DND-41 (cell line): ENCODE measurements around the gene PACS2.

Source experiments
- ATAC-seq: fragments of 200-7000 bp; cut with Tn5 transposase; 3 replicates; pipeline ENCODE4 v1.9.1; 2021; ENCODE audit warnings: low read depth; ENCODE audit not compliant: insufficient read depth
- DNase-seq: peaks from one replicate; pipeline ENCODE4 v3.0.0-alpha.2; 2020
- H2AFZ ChIP-seq: 2 replicates; pipeline ENCODE4 v1.6.0; 2012; ENCODE audit warnings: low read depth, low read length
- H3K27ac ChIP-seq: 2 replicates; pipeline ENCODE4 v1.5.1; 2012; ENCODE audit warnings: low read length, inconsistent platforms
- H3K27me3 ChIP-seq: fragments of 200-600 bp; sonication (generic); 2 replicates; pipeline ENCODE4 v1.6.0; 2012; ENCODE audit warnings: low read length, mild to moderate bottlenecking, inconsistent platforms; ENCODE audit not compliant: insufficient read depth, poor library complexity
- H3K36me3 ChIP-seq: 2 replicates; pipeline ENCODE4 v1.5.1; 2012; ENCODE audit warnings: low read length, inconsistent platforms; ENCODE audit not compliant: insufficient read depth
- H3K4me1 ChIP-seq: 2 replicates; pipeline ENCODE4 v1.5.1; 2012; ENCODE audit warnings: mild to moderate bottlenecking, low read length; ENCODE audit not compliant: insufficient read depth
- H3K4me2 ChIP-seq: 2 replicates; pipeline ENCODE4 v1.6.0; 2012; ENCODE audit warnings: mild to moderate bottlenecking, moderate library complexity, low read length, inconsistent platforms; ENCODE audit not compliant: insufficient read depth
- H3K4me3 ChIP-seq, 2 experiments: fragments of 200-600 bp in 1 of 2; shearing (Covaris generic) in 1 of 2; 2 replicates each; pipeline ENCODE4 v1.5.1; 2012 to 2016; ENCODE audit warnings: inconsistent platforms in 2 of 2, low read length in 2 of 2, mild to moderate bottlenecking in 2 of 2, low read depth in 1 of 2, moderate library complexity in 1 of 2
- H3K79me2 ChIP-seq: 2 replicates; pipeline ENCODE4 v1.6.0; 2012; ENCODE audit warnings: low read length, inconsistent platforms; ENCODE audit not compliant: insufficient read depth
- H3K9ac ChIP-seq: 2 replicates; pipeline ENCODE4 v1.6.0; 2012; ENCODE audit warnings: low read depth, mild to moderate bottlenecking, inconsistent platforms, low read length, moderate library complexity
- H3K9me3 ChIP-seq: 2 replicates; pipeline ENCODE4 v1.5.1; 2012; ENCODE audit warnings: low read length, moderate library complexity, mild to moderate bottlenecking, inconsistent platforms; ENCODE audit not compliant: insufficient read depth, severe bottlenecking
- H4K20me1 ChIP-seq: 2 replicates; pipeline ENCODE4 v1.6.0; 2012; ENCODE audit warnings: low read length; ENCODE audit not compliant: insufficient read depth
- EZH2 ChIP-seq: IDR thresholded peaks from 3 replicates; pipeline ENCODE4 v1.6.1; 2012; ENCODE audit warnings: borderline replicate concordance, low read depth, mild to moderate bottlenecking, moderate library complexity, low read length, inconsistent platforms; ENCODE audit not compliant: severe bottlenecking
- TF ChIP-seq, protein P1 (sequence below): IDR thresholded peaks from 2 replicates; pipeline ENCODE4 v1.5.1; 2012; ENCODE audit warnings: borderline replicate concordance, low read length, moderate library complexity, mild to moderate bottlenecking; ENCODE audit not compliant: poor library complexity, severe bottlenecking; ENCODE audit errors: extremely low read depth

The PACS2 gene

DNA sequence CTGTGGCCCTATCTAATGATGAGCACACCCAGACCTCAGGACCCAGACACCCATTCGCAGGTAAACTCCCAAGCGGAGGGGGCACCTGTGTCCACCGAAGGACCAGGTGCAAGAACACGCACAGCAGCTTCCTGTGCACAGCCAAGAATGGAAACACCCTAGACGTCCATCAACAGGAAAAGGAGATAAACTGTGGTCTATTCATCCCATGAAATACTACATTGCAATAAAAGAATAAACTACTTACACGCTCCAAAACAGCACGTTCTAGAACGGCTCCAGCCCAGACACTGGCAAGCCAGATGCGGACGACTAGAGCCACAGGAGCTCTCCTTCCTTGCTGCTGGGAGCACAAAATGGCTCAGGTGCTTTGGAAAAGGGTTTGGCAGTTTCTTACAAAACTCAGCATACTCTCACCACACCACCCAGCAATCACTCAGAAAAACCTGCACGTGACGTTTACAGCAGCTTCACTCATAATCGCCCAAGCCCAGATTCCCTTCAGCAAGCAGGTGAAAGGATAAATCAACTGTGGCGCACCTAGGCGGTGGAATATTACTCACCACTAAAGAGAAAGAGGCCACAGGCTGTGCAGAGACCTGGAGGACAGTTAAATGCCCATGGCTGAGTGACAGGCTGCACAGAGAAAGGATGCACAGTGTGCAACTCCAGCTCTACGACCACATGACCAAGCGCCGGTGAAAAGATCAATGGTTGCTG lies 34.7 kb upstream of the PACS2 start:
- H3K4me2 ChIP-seq = no peak overlapping the region
- H3K4me3 ChIP-seq = no peak overlapping the region
- H3K4me1 ChIP-seq = no peaks in the 10 kb centered on the region
- ATAC-seq = no peak
- H2AFZ ChIP-seq = no peak overlapping the region
- no peak for TF ChIP-seq EZH2
- TF ChIP-seq, protein P1, sequence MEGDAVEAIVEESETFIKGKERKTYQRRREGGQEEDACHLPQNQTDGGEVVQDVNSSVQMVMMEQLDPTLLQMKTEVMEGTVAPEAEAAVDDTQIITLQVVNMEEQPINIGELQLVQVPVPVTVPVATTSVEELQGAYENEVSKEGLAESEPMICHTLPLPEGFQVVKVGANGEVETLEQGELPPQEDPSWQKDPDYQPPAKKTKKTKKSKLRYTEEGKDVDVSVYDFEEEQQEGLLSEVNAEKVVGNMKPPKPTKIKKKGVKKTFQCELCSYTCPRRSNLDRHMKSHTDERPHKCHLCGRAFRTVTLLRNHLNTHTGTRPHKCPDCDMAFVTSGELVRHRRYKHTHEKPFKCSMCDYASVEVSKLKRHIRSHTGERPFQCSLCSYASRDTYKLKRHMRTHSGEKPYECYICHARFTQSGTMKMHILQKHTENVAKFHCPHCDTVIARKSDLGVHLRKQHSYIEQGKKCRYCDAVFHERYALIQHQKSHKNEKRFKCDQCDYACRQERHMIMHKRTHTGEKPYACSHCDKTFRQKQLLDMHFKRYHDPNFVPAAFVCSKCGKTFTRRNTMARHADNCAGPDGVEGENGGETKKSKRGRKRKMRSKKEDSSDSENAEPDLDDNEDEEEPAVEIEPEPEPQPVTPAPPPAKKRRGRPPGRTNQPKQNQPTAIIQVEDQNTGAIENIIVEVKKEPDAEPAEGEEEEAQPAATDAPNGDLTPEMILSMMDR = no peak
- H3K79me2 ChIP-seq = peaks cover 74% of the 10 kb centered on the region
- no peak overlapping the region for H3K27ac ChIP-seq
- H3K36me3 ChIP-seq = peaks cover 25% of the 10 kb centered on the region
- H4K20me1 ChIP-seq = peaks cover 51% of the 10 kb centered on the region
- H3K27me3 ChIP-seq = no peaks in the 10 kb centered on the region
- no peaks in the 10 kb centered on the region for H3K9me3 ChIP-seq
- no peak overlapping the region for H3K9ac ChIP-seq
- DNase-seq = no peak

DNA sequence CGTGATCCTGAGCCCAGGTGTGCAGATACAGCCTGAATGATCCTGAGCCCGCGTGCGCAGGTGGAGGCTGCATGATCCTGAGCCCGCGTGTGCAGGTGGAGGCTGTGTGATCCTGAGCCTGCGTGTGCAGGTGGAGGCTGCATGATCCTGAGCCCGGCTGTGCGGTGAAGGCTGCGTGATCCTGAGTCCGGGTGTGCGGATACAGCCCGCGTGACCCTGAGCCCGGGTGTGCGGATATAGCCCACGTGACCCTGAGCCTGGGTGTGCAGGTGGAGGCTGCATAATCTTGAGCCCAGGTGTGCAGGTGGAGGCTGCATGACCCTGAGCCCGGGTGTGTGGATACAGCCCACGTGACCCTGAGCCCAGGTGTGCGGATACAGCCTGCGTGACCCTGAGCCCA lies 34.0 kb upstream of the PACS2 start:
- Histone ChIP-seq H3K27me3 (no peaks in the 10 kb centered on the region), H3K4me3 (no peak overlapping the region), H3K9me3 (no peaks in the 10 kb centered on the region), H2AFZ (no peak overlapping the region), H3K4me2 (no peak overlapping the region), H3K79me2 (peaks cover 73% of the 10 kb centered on the region), H3K36me3 (peaks cover 31% of the 10 kb centered on the region), H3K9ac (no peak overlapping the region), H3K27ac (no peak overlapping the region), H3K4me1 (no peaks in the 10 kb centered on the region), H4K20me1 (peaks cover 44% of the 10 kb centered on the region)
- TF ChIP-seq, protein P1 = no peak
- TF ChIP-seq EZH2 = no peak
- DNase-seq (no peak), ATAC-seq (no peak)

DNA sequence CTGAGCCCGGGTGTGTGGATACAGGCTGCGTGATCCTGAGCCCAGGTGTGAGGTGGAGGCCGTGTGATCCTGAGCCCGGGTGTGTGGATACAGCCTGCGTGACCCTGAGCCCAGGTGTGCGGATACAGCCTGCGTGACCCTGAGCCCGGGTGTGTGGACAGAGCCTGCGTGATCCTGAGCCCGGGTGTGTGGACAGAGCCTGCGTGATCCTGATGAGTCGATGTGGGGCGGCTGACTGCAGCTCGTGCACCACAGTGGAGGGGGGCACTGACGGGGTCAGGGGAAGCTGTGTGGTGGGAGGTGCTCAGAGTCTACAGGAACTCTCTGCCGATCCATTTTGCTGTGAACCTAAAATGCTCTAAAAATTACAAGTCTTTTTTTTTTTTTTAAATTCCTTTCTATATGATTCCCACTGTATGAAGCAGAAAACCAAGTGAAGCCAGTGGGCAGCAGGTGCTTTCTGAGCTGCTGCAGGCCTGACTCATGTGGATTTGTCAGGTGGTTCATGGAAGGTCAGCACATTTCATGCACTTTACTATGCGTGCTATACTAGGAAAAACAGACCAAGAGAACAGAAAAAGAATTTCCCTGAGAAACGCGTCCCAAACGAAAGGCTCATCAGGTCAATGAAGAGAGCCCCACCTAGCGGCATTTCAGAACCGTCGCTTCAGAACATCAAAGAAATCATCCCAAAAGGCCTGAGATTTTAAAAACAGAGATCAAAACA lies 33.0 kb upstream of the PACS2 start:
- Histone ChIP-seq H3K4me2 (no peak overlapping the region), H3K27ac (no peak overlapping the region), H3K36me3 (peaks cover 35% of the 10 kb centered on the region), H3K9ac (no peak overlapping the region), H3K79me2 (peaks cover 80% of the 10 kb centered on the region), H3K4me1 (no peaks in the 10 kb centered on the region), H2AFZ (no peak overlapping the region), H4K20me1 (peaks cover 50% of the 10 kb centered on the region), H3K9me3 (no peaks in the 10 kb centered on the region), H3K27me3 (no peaks in the 10 kb centered on the region), H3K4me3 (no peak overlapping the region)
- TF ChIP-seq, protein P1 = peak; percentile 17
- TF ChIP-seq EZH2 = no peak
- ATAC-seq = no peak
- no peak for DNase-seq
